Transverse colon (tissue), 4 donors: ENCODE data around the gene RAC2.

Source experiments
- CTCF ChIP-seq, 5 experiments: fragments of 200-600 bp in 3 of 5; fragments of 450-650 bp in 2 of 5; sonication (generic) in 3 of 5; IDR thresholded peaks; 1 replicate in 2 of 5; 2 replicates in 3 of 5; pipeline ENCODE4 v1.5.1; 2016 to 2017; ENCODE audit warnings: antibody characterized with exemption in 5 of 5, inconsistent platforms in 3 of 5, mild to moderate bottlenecking in 2 of 5, moderate library complexity in 1 of 5
- EP300 ChIP-seq: sonication (generic); formaldehyde crosslinking; IDR thresholded peaks from one replicate; pipeline ENCODE4 v1.6.1; 2017; ENCODE audit warnings: antibody characterized with exemption, low read depth
- POLR2A ChIP-seq: fragments of 450-650 bp; IDR thresholded peaks from one replicate; pipeline ENCODE4 v1.6.1; 2016; ENCODE audit warnings: antibody characterized with exemption, mild to moderate bottlenecking, moderate library complexity
- POLR2AphosphoS5 ChIP-seq, 3 donors: sonication (generic); formaldehyde crosslinking; IDR thresholded peaks; one replicate each; pipeline ENCODE4 v1.6.1; 2016; ENCODE audit warnings: antibody characterized with exemption in 3 of 3

- TF ChIP-seq CTCF (IDR thresholded peaks at IDR 0.05): no peak
- no peak for TF ChIP-seq EP300
- TF ChIP-seq POLR2A: no peak
- TF ChIP-seq POLR2AphosphoS5 (IDR thresholded peaks at IDR 0.05): no peak
Observed at GRCh38 chr22:37241351-37242142, 2.5 kb downstream of the RAC2 start.
